Measurements from ENCODE around the gene CEP131. TPM values are rescaled to one million over a fixed set of nuclear protein-coding genes. Genes with fewer than 3 reads are reported as not detected.

CEP131 gene
- total and polyA plus RNA-seq, 7 donors, result 3.7 to 8.6 (median 4.9) TPM

DNA sequence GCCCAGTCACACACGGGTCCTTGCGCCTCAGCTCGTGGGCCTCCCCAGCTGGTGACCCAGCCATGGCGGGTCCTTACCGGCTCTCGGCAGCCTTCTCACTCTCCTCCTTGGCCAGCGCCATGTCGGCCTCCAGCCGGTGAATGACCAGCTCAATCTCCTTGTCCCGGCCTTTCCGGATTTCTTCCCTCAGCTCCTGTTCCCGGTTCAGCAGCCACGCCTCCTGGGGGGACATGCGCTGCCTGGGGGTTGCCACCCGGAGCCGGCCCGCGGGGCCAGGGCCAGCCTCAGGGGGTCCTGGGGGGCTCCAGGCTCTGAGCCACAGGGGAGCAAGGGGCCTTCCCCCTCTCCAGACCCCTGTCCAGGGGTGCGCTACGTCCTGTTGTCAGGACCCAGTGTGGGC lies 31.6 kb downstream of the CEP131 start:
- intact Hi-C loops (cut with DNase I), result no loop called here
- peak in 1 of 2 donors; percentile 9 for DNase-seq
- 91 to 93% (median 91%) methylated on average over 20 of the region's 20 CpGs for WGBS, 3 donors

DNA sequence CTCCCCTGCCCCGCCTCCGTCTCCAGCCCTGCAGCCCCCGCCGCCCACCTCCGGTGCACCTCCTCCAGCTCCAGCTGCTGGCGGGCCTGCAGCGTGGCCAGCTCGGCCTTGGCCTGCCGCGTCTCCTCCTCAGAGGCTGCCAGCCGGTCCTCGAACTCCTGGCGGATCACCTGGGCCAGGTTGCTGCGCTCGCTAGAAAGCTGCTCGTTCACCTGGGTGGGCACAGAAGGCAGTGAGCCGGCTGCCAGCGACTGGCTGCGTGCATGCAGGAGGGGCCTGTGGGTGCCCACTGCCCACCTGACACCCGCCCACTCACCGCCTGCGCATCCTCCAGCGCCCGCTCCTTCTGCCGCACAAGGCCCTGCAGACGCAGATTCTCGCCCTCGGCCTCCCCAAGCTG lies 32.2 kb downstream of the CEP131 start:
- H3K27ac ChIP-seq, result no peak overlapping the region
- no peaks in the 10 kb centered on the region for H3K27me3 ChIP-seq (ENCODE audit: insufficient read depth in 3 of 3, low read length in 2 of 3)
- ATAC-seq, result no peak
- peaks cover 0 to 7% of the 10 kb centered on the region in 2 donors for H3K36me3 ChIP-seq (ENCODE audit: insufficient read depth in 1 of 2, low read depth in 1 of 2)
- intact Hi-C loops (cut with DNase I), result no loop called here
- DNase-seq, result no peak
- TF ChIP-seq, protein P1, sequence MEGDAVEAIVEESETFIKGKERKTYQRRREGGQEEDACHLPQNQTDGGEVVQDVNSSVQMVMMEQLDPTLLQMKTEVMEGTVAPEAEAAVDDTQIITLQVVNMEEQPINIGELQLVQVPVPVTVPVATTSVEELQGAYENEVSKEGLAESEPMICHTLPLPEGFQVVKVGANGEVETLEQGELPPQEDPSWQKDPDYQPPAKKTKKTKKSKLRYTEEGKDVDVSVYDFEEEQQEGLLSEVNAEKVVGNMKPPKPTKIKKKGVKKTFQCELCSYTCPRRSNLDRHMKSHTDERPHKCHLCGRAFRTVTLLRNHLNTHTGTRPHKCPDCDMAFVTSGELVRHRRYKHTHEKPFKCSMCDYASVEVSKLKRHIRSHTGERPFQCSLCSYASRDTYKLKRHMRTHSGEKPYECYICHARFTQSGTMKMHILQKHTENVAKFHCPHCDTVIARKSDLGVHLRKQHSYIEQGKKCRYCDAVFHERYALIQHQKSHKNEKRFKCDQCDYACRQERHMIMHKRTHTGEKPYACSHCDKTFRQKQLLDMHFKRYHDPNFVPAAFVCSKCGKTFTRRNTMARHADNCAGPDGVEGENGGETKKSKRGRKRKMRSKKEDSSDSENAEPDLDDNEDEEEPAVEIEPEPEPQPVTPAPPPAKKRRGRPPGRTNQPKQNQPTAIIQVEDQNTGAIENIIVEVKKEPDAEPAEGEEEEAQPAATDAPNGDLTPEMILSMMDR (IDR thresholded peaks at IDR 0.05), result no peak
- no peaks in the 10 kb centered on the region for H3K9me3 ChIP-seq
- no peak overlapping the region for H3K4me3 ChIP-seq
- 94 to 98% (median 97%) methylated on average over 18 to 28 of the region's 28 CpGs for WGBS, 3 donors
- no peaks in the 10 kb centered on the region for H3K4me1 ChIP-seq

More for the DNA sequence above, 31.6 kb downstream of the CEP131 start:
- no peak for ATAC-seq
- H3K4me3 ChIP-seq, result no peak overlapping the region
- no peaks in the 10 kb centered on the region for H3K9me3 ChIP-seq
- H3K4me1 ChIP-seq, result no peaks in the 10 kb centered on the region
- no peak overlapping the region for H3K27ac ChIP-seq
- no peaks in the 10 kb centered on the region for H3K27me3 ChIP-seq (ENCODE audit: insufficient read depth in 3 of 3, low read length in 2 of 3)
- peaks cover 0 to 8% of the 10 kb centered on the region in 2 donors for H3K36me3 ChIP-seq (ENCODE audit: insufficient read depth in 1 of 2, low read depth in 1 of 2)
- TF ChIP-seq, protein P1 (IDR thresholded peaks at IDR 0.05), result no peak

DNA sequence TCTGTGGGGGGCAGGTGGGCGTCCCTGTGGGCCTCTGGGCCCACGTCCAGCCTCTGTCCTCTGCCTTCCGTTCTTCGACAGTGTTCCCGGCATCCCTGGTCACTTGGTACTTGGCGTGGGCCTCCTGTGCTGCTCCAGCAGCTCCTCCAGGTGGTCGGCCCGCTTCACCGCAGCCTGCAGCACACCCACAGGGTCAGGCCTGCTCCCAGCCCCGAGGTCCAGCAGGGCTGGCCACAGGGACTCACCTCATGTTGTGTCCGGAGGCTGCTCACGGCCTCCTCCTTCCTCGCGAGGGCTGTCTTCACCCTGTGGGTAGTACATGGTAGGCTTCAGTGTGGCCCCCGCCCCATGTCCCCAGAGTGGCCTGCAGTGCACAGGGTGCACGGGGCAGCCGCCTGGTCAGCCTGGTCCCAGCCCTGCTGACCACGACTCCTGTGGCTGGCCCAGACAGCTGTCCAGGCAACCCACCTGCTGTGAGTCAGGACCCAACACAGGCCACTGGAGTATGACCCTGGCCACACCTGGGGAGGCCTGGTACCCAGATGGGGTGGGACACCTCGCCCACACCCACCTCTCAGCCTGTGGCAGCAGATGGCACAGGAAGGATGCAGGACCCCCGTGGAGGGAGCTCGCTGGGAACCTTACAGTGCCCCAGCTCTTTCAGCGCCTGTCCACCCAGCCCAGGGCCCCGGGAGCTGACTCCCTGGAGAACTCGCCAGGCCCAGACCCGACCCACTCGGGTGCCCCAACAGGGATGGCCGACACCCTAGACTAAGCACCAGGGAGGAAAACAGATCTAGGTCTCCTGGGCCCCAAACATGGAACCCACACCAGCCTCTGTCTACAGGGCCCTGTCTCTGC lies 32.9 kb downstream of the CEP131 start:
- Histone ChIP-seq H3K9me3 (no peaks in the 10 kb centered on the region), H3K36me3 (ENCODE audit: insufficient read depth in 1 of 2, low read depth in 1 of 2) (peaks cover 0 to 7% of the 10 kb centered on the region in 2 donors), H3K4me3 (no peak overlapping the region), H3K27me3 (ENCODE audit: insufficient read depth in 3 of 3, low read length in 2 of 3) (no peaks in the 10 kb centered on the region), H3K4me1 (no peaks in the 10 kb centered on the region), H3K27ac (no peak overlapping the region)
- TF ChIP-seq, protein P1 (IDR thresholded peaks at IDR 0.05), result no peak
- DNase-seq (peak in 1 of 2 donors; percentile 10), ATAC-seq (peak in 1 of 4 donors; percentile 17)
- 81 to 87% (median 82%) methylated on average over 27 of the region's 27 CpGs for WGBS, 3 donors
- intact Hi-C loops (cut with DNase I), result no loop called here

DNA sequence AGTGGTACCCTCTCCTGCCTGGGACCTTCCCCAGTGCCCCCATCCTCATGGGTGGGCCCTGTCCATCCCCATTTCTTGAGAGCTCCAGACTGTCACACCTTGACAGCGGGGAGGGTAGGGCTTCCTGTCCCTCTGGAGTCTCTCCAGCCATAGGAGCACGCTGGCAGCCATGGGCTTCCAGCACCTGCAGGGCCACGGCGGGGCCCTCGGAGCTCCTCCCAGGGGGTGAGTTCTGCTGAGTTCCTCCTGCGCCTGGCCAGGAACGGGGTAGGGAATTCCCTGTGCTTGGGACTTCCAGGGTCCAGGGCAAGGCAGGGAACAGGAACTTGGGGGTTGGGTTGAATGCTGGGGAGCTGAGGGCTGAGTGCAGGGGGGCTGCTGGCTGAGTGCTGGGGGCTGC lies 33.7 kb downstream of the CEP131 start:
- Histone ChIP-seq H3K9me3 (no peaks in the 10 kb centered on the region), H3K36me3 (ENCODE audit: insufficient read depth in 1 of 2, low read depth in 1 of 2) (peaks cover 0 to 7% of the 10 kb centered on the region in 2 donors), H3K4me3 (no peak overlapping the region), H3K4me1 (no peaks in the 10 kb centered on the region), H3K27me3 (ENCODE audit: insufficient read depth in 3 of 3, low read length in 2 of 3) (peaks cover 0 to 4% (median 0%) of the 10 kb centered on the region in 3 donors), H3K27ac (no peak overlapping the region)
- intact Hi-C loops (cut with DNase I), result no loop called here
- TF ChIP-seq, protein P1 (IDR thresholded peaks at IDR 0.05), result no peak
- DNase-seq (no peak), ATAC-seq (no peak)
- WGBS, 3 donors, result 85 to 92% (median 91%) methylated on average over 7 of the region's 7 CpGs
